RWPE2 (cell line): ENCODE results near the gene STK39.
A peak's percentile ranks its signal among the peaks of the same experiment; 100 is the strongest.
"Not testable (repeated sequence)": the region's sequence is repeated elsewhere in the genome, so short reads cannot be mapped to it uniquely, and the experiment has no call there.

Experiments
- ATAC-seq: fragments of 200-7000 bp; cut with Tn5 transposase; 3 replicates; pipeline ENCODE4 v1.9.1; 2021; ENCODE audit warnings: low read depth
- DNase-seq: peaks from one replicate; pipeline ENCODE4 v3.0.0-alpha.2; 2020; ENCODE audit warnings: low spot score
- H3K27ac ChIP-seq: fragments of 450-650 bp; 2 replicates; pipeline ENCODE4 v1.5.1; 2017; ENCODE audit warnings: mild to moderate bottlenecking; ENCODE audit not compliant: poor library complexity, severe bottlenecking
- H3K27me3 ChIP-seq: fragments of 250-450 bp; sonication (Bioruptor Pico); 2 replicates; pipeline ENCODE4 v1.5.1; 2021; ENCODE audit warnings: mild to moderate bottlenecking, moderate library complexity; ENCODE audit not compliant: insufficient read depth, poor library complexity, severe bottlenecking
- H3K36me3 ChIP-seq: fragments of 250-450 bp; sonication (Bioruptor Pico); 2 replicates; pipeline ENCODE4 v1.5.1; 2020; ENCODE audit warnings: low read depth, mild to moderate bottlenecking, moderate library complexity
- H3K4me1 ChIP-seq: fragments of 250-450 bp; sonication (Bioruptor Pico); 2 replicates; pipeline ENCODE4 v1.5.1; 2021; ENCODE audit warnings: mild to moderate bottlenecking, moderate library complexity; ENCODE audit not compliant: insufficient read depth, poor library complexity, severe bottlenecking
- H3K4me3 ChIP-seq: fragments of 250-450 bp; sonication (Bioruptor Pico); 2 replicates; pipeline ENCODE4 v1.5.1; 2021; ENCODE audit warnings: mild to moderate bottlenecking, moderate library complexity; ENCODE audit not compliant: severe bottlenecking
- H3K9me3 ChIP-seq: fragments of 250-450 bp; sonication (Bioruptor Pico); 2 replicates; pipeline ENCODE4 v1.5.1; 2021; ENCODE audit warnings: mild to moderate bottlenecking, moderate library complexity; ENCODE audit not compliant: severe bottlenecking
- TF ChIP-seq, protein P1 (sequence below): fragments of 450-650 bp; IDR thresholded peaks from one replicate; pipeline ENCODE4 v1.5.1; 2017; ENCODE audit warnings: mild to moderate bottlenecking, moderate library complexity; ENCODE audit not compliant: poor library complexity, severe bottlenecking

Gene STK39

DNA sequence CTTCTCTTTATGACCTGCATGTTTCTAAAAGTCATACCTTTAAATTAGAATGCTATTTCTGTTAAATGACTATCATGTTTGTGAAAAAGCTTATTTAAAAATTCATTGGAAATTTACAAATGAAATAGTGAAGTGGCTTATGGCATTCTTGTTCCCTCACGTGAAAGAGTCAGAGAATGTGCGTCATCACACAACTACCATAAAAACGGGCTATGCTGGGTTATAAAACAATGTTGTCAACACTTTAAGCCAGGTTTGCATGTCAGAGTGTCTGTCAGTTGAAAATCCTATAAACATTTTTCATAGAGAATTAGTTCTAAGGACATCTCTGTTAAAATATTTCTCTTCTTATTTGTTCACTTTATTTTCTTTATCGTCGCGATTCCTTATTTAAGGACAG lies 42.5 kb upstream of the STK39 start:
- DNase-seq, result no peak
- Histone ChIP-seq H3K27ac (no peak overlapping the region), H3K36me3 (no peaks in the 10 kb centered on the region), H3K4me3 (no peak overlapping the region), H3K4me1 (no peaks in the 10 kb centered on the region), H3K9me3 (no peaks in the 10 kb centered on the region), H3K27me3 (no peaks in the 10 kb centered on the region)
- TF ChIP-seq, protein P1, sequence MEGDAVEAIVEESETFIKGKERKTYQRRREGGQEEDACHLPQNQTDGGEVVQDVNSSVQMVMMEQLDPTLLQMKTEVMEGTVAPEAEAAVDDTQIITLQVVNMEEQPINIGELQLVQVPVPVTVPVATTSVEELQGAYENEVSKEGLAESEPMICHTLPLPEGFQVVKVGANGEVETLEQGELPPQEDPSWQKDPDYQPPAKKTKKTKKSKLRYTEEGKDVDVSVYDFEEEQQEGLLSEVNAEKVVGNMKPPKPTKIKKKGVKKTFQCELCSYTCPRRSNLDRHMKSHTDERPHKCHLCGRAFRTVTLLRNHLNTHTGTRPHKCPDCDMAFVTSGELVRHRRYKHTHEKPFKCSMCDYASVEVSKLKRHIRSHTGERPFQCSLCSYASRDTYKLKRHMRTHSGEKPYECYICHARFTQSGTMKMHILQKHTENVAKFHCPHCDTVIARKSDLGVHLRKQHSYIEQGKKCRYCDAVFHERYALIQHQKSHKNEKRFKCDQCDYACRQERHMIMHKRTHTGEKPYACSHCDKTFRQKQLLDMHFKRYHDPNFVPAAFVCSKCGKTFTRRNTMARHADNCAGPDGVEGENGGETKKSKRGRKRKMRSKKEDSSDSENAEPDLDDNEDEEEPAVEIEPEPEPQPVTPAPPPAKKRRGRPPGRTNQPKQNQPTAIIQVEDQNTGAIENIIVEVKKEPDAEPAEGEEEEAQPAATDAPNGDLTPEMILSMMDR, result no peak
- ATAC-seq, result no peak

DNA sequence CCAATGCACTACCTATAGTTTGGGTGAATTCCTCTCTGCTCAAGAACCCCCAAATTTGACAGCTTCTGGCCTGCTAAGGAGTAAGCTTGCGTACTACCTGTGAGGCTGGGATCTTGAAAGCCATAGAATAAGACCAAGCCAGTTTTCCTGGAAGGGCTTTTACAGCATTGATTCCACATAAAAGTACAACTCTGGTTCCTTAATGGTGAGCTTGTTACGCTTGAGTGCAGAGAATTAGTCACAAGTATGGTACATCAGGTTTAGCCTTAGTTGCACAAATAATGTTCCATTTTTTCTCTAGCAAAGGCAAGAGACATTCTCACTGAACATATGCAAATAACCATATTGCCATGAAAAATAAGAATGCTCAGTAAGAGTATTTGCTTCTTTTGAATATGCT lies 39.1 kb upstream of the STK39 start:
- ATAC-seq, result no peak
- no peaks in the 10 kb centered on the region for H3K9me3 ChIP-seq
- no peak overlapping the region for H3K4me3 ChIP-seq
- H3K4me1 ChIP-seq, result no peaks in the 10 kb centered on the region
- H3K27ac ChIP-seq, result no peak overlapping the region
- TF ChIP-seq, protein P1, result no peak
- no peak for DNase-seq
- H3K27me3 ChIP-seq, result no peaks in the 10 kb centered on the region
- no peaks in the 10 kb centered on the region for H3K36me3 ChIP-seq

DNA sequence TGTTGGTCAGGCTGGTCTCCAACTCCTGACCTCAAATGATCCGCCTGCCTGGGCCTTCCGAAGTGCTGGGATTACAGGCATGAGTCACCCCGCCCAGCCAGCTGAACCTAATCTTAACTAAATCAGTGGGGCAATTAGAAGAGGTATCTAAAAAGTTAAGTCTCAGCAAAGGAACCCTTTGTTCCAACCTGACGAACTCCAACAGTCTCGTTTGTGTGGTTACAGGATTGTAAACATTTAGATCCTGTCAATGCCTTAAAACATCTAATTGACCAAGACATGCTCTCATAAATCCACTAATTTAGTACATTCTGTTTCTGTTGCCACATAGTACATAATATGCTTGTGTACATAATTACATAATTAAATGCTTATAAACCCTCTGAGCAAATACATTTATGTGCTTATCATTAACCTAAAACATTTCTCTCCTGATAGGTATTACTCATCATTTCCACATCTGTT lies 31.1 kb upstream of the STK39 start:
- no peaks in the 10 kb centered on the region for H3K36me3 ChIP-seq
- TF ChIP-seq, protein P1, result no peak
- H3K27me3 ChIP-seq, result no peaks in the 10 kb centered on the region
- ATAC-seq (peak; percentile 91), DNase-seq (peak; percentile 69)
- peak overlapping the region; percentile 90 for H3K27ac ChIP-seq
- H3K4me1 ChIP-seq, result peaks cover 25% of the 10 kb centered on the region
- no peak overlapping the region for H3K4me3 ChIP-seq
- no peaks in the 10 kb centered on the region for H3K9me3 ChIP-seq

DNA sequence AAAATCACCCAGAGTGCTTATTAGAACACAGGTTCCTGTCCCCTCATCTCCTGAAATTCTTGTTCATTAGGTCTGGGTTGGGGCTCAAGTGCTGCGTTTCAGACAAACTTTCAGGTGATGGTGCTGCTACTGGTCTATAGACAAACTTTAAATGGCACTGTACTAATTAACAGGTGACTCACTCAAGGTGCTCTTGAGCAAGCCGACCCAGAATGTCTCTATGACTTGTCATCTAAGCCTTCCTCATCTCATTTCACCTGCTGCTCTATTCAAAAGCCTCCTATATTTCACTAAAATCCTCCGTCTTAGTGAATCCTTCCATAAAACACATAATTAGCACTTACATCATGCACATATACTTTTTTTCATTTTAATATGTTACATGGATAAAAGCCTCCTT lies 29.9 kb upstream of the STK39 start:
- no peaks in the 10 kb centered on the region for H3K9me3 ChIP-seq
- DNase-seq (no peak), ATAC-seq (peak; percentile 29; the same call in 1 of the 3 replicates)
- H3K36me3 ChIP-seq, result no peaks in the 10 kb centered on the region
- TF ChIP-seq, protein P1, result no peak
- H3K4me3 ChIP-seq, result no peak overlapping the region
- H3K27me3 ChIP-seq, result no peaks in the 10 kb centered on the region
- H3K27ac ChIP-seq, result peak overlapping the region; percentile 90
- peaks cover 25% of the 10 kb centered on the region for H3K4me1 ChIP-seq

DNA sequence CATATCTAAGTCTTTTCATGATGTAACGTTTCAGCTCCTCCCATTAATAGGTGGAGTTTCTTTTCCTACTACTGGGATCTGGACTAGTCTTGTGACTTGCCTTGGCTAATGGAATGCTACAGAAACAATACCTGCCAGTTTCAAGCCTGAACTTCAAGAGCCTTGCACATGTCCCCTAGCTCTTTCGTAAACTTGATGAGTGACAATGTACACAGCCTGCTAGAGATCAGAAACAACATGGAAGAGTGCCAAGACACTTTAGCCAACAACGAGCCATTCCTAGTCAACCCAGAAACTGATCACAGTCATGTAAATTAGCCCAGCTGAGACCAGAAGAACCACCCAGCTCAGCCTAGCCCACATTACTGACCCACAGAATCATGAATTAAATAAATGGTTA lies 24.8 kb upstream of the STK39 start:
- TF ChIP-seq, protein P1, result no peak

DNA sequence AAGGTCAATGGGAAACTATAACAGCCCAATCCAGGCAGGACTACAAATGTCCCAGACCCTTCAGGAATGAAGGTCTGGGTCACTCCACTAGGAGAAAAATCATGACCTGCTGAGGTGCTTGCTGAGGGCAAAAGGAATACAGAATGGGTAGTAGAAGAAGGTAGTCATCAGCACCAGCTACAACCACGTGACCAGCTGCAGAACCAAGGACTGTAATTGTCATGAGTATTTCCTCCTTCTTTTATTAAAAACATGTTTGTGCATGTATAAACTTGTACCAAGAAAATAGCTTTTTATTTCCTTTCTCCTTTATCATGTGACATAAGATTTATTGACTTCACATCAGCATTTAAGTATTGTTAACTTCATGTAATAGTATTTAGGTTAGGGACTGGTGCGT lies 15.5 kb upstream of the STK39 start:
- H3K36me3 ChIP-seq, H3K9me3 ChIP-seq, H3K27me3 ChIP-seq, H3K4me1 ChIP-seq, DNase-seq, H3K27ac ChIP-seq, ATAC-seq, H3K4me3 ChIP-seq: not testable (repeated sequence)

More for the DNA sequence above, 24.8 kb upstream of the STK39 start:
- no peaks in the 10 kb centered on the region for H3K27me3 ChIP-seq
- H3K4me1 ChIP-seq, result peaks cover 4% of the 10 kb centered on the region
- H3K9me3 ChIP-seq, result no peaks in the 10 kb centered on the region
- H3K27ac ChIP-seq, result no peak overlapping the region
- no peak for DNase-seq
- H3K4me3 ChIP-seq, result no peak overlapping the region
- 0 out of 3 replicates have a peak, but pooled peaks have one; percentile 29 for ATAC-seq
- no peaks in the 10 kb centered on the region for H3K36me3 ChIP-seq
